Left colon (tissue), 2 donors: ENCODE results near the gene CSTF1. TPM values are rescaled to one million over a fixed set of nuclear protein-coding genes. Genes with fewer than 3 reads are reported as not detected.
A peak's percentile ranks its signal among the peaks of the same experiment; 100 is the strongest.

ENCODE experiments used
- ATAC-seq: fragments of 200-7000 bp; cut with Tn5 transposase; one replicate; pipeline ENCODE4 v1.9.1; 2020; ENCODE audit warnings: mild to moderate bottlenecking, moderate library complexity
- DNase-seq, 2 donors: peaks; one replicate each; pipeline ENCODE4 v3.0.0-alpha.2; 2020
- intact Hi-C, 2 donors: fragments of 100-400 bp; cut with DNase I in 1 of 2; cut with micrococcal nuclease in 1 of 2; formaldehyde crosslinking; loops; one replicate each; pipeline versions ENCODE4 v1.11.2 to v1.14.0; 2022; cut with DNase I, micrococcal nuclease
- total RNA-seq, 2 donors: library from RNA; stranded (reverse); fragmentation: NEBNext Ultra II Directional; extraction: Animal tissue kit (Norgen Biotek cat#: 25700); gene quantifications; one replicate each; pipeline ENCODE4 v1.2.1, GENCODE V29; 2021
- donor health status: DM: no; HTN: no; CAD: no.
- donor health status: DM: yes; HTN: yes; CAD: no.

Gene CSTF1
- total RNA-seq, 2 donors from 2014 or later: 22.9 to 23.1 TPM

GRCh38 chr20:56422824-56423189, 30.4 kb downstream of the CSTF1 start:
- ATAC-seq (no peak), DNase-seq (no peak)
- intact Hi-C loops: no loop called here

- DNase-seq (no peak), ATAC-seq (no peak)
- intact Hi-C loops: no loop called here
Measured at GRCh38 chr20:56423211-56423610, 30.8 kb downstream of the CSTF1 start.

GRCh38 chr20:56423886-56424285, 31.4 kb downstream of the CSTF1 start:
- no peak for DNase-seq

GRCh38 chr20:56424931-56425330, 32.5 kb downstream of the CSTF1 start:
- DNase-seq (no peak), ATAC-seq (no peak)
- intact Hi-C loops: no loop called here

More at GRCh38 chr20:56423886-56424285, 31.4 kb downstream of the CSTF1 start:
- ATAC-seq: no peak
- intact Hi-C loops: no loop called here

DNA sequence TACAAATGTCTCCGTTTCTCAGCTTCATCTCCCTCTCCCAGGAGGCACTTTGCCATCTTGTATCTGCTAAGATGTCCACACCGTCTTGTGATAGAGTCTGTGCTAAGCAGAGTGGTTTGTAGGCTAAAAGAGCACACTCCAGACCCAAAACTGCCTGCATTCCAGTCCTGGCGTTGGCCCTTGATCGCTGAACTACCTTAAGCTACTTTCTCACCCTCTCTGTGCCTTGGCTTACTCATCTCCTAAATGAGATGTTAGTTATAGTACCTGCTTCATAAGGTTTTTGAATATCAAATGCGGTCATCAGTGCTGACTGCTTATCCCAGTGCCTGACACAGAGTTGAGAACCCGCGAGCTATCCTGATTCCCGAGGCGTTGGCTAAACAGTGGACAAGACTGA, 33.6 kb downstream of the CSTF1 start:
- DNase-seq (no peak), ATAC-seq (no peak)
- intact Hi-C loops: no loop called here

- intact Hi-C loops: no loop called here
- ATAC-seq: no peak
- no peak for DNase-seq
Measured at GRCh38 chr20:56426926-56427325, 34.5 kb downstream of the CSTF1 start.

DNA sequence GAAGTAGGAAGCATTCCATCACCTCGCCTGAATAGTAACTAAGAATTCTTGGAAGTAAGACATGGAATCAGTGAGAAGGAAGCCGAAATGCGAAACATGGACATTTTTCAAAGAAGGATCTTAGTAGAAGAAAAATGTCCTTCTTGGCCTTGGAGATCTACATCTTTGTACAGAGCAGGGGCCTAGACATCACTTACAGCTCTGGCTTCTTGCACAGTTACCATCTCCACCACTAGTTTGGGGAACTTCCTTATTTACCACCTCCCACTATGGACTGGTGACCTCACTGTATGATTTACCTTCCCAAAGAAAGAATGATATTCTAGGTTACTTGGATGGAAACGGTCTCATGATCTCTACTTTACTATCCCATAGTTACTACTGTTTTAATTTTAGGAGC, 35.4 kb downstream of the CSTF1 start:
- intact Hi-C loops: no loop called here
- DNase-seq: no peak
- ATAC-seq: no peak

DNA sequence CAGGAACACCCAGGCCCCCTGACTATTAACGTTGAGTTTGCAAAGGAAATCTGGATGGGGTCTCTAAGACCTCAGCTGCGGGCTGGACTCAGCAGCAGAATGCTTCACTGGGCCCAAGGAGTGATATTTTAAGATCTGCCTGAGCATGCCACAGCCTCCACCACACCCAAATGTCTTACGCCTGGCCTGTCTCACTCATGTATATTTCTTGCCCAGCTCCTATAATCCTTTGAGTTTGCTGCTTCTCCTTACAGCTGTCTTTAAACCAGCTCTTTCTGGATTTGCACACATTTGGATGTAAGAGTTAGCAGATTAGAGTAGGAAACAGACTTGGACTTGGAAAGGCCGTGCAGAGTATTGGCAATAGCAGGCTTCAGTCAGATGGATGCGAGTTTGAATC, 36.0 kb downstream of the CSTF1 start:
- intact Hi-C loops: no loop called here
- no peak for DNase-seq
- ATAC-seq: no peak

GRCh38 chr20:56428881-56429280, 36.4 kb downstream of the CSTF1 start:
- intact Hi-C loops: no loop called here
- ATAC-seq (no peak), DNase-seq (no peak)

DNA sequence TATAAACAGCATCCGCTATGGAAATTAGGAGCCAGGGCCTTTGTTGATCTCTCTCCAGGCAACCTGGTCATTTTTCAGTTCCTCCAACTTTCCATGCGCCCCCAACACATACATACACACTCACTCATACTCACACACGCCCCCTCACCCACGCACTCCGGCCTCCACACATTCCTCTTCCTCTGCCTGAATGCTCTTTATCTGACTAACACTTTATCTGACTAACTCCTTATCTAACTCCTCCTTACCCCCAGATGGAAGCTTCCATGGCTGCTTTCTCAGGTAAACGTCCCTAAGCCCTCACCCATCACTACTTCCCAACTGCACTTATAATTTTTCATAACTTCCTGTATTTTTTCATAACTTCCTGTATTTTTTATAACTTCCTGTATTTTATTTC, 37.1 kb downstream of the CSTF1 start:
- DNase-seq: no peak
- intact Hi-C loops: no loop called here
- no peak for ATAC-seq

GRCh38 chr20:56429941-56430340, 37.5 kb downstream of the CSTF1 start:
- intact Hi-C loops: no loop called here
- ATAC-seq (no peak), DNase-seq (no peak)

DNA sequence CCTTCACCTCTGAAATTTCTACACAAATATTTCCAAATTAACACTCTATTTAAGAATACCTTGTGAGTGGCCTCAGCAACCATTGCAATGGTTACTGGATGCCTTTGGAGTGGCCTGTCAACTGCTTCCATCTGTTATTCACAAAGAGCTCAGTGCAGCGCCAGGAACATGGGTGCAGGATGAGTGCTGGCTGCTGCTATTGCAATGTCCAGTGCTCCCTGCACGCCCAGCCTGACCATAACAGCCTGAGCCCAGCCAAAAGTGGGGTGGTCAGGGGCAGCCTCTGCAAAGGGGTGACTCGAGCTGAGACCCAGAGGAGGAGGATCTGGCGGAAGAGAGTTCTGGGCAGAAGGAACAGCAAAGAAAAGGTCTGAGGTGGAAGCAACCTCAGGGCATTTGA, 38.0 kb downstream of the CSTF1 start:
- intact Hi-C loops: no loop called here
- DNase-seq (no peak), ATAC-seq (no peak)

GRCh38 chr20:56430957-56431356, 38.5 kb downstream of the CSTF1 start:
- DNase-seq (no peak), ATAC-seq (no peak)
- intact Hi-C loops: no loop called here

GRCh38 chr20:56431471-56431870, 39.0 kb downstream of the CSTF1 start:
- DNase-seq (no peak), ATAC-seq (no peak)
- intact Hi-C loops: no loop called here

GRCh38 chr20:56433221-56433879, 40.9 kb downstream of the CSTF1 start:
- intact Hi-C loops: no loop called here
- no peak for ATAC-seq

DNA sequence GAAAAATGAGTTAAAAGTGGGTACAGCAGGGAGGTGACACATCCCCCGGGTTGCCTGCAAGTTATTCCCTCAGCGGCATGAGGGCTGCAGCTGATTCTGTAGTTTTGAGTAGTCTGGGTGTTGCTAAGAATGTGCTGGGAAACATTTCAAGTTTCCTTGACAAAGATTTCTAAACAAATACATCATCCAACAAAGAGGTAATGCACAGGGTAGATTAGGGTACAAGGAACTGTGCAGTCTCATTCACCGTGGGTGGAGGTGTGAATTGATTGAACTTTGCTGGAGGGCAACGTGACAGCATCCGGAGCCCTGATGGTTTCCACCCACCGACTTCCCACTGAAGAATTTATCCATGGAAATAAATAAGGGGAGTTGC, 41.4 kb downstream of the CSTF1 start:
- intact Hi-C loops: no loop called here
- ATAC-seq (no peak), DNase-seq (no peak)

More at GRCh38 chr20:56433221-56433879, 40.9 kb downstream of the CSTF1 start:
- DNase-seq: no peak

DNA sequence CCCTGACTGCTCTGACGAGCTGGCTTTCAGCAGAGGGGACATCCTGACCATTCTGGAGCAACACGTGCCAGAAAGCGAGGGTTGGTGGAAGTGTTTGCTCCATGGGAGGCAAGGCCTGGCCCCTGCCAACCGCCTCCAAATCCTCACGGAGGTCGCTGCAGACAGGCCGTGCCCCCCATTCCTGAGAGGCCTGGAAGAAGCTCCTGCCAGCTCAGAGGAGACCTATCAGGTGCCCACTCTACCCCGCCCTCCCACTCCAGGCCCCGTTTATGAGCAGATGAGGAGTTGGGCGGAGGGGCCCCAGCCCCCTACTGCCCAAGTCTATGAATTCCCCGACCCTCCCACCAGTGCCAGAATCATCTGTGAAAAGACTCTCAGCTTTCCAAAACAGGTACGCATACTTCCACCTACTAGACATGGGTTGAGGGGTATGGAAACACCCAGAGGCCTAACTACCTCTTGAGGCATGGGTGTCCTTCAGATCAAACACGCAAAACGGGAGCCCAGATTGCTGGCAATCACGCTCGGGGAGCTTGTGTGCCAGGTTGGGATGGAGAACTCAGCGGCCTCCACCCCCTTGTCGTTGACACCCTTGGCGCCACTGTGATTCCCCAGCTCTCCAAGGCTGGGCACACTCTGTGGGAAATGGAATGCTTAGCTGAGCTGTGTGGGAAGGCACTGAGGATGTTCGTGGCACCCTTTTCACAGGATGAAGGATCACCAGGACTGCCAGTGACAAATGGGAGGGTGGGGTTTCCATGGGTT, 44.9 kb downstream of the CSTF1 start:
- ATAC-seq: no peak
- intact Hi-C loops: no loop called here

GRCh38 chr20:56438284-56438683, 45.8 kb downstream of the CSTF1 start:
- ATAC-seq (no peak), DNase-seq (no peak)
- intact Hi-C loops: no loop called here

More for the DNA sequence above, 44.9 kb downstream of the CSTF1 start:
- no peak for DNase-seq

- DNase-seq: peak in 1 of 2 donors; percentile 42
- no peak for ATAC-seq
- intact Hi-C loops: no loop called here
Measured at GRCh38 chr20:56439771-56440291, 47.4 kb downstream of the CSTF1 start.

DNA sequence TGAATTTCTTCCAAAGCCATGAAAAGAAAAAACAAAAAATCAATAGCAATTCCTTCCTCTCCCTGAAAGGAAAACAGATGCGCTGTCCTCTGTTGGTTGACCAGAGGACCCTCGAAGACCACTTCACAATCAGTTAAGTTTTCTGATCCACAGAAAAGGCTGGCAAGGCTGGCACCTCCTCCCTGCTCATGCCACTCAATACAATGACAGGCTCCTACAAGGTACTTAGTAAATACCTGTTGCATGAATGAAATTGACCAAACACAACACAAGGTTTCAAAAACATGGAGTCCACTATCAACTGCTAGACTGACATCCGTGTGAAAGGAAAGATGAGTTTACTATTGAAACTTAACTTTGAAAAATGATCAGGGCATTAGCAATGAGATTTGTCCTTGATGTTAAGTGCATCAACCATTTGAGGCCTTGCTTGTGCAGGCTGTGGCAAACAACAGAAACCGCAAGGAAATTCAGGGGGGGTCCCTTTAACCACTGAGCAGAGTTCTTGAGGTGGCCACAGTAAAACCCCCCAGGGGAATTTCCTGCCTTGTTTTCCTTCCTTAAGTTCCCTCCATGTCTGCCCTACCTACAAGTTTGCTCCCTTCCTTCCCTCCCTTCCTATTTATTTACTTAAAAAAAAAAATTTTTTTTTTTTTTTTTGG, 48.0 kb downstream of the CSTF1 start:
- no peak for ATAC-seq
- intact Hi-C loops: no loop called here

More for the DNA sequence above, 48.0 kb downstream of the CSTF1 start:
- DNase-seq: no peak
